Gastrocnemius medialis (tissue), 4 donors: ENCODE measurements around the gene CAMLG. TPM values are rescaled to one million over a fixed set of nuclear protein-coding genes. Genes with fewer than 3 reads are reported as not detected.

ENCODE experiments used
- ATAC-seq, 2 donors: fragments of 150-250 bp; one replicate each; pipeline ENCODE4 v1.9.1; 2016
- DNase-seq, 2 donors: peaks; one replicate each; pipeline ENCODE4 v3.0.0-alpha.2; 2019
- H3K27ac ChIP-seq, 4 donors: fragments of 200-600 bp; sonication (generic); 1 replicate in 1 of 4; 2 replicates in 3 of 4; pipeline ENCODE4 v1.5.1; 2016 to 2018; ENCODE audit warnings: mild to moderate bottlenecking in 2 of 4, moderate library complexity in 1 of 4
- H3K27me3 ChIP-seq, 3 donors: fragments of 200-600 bp; sonication (generic) in 2 of 3; 1 replicate in 1 of 3; 2 replicates in 2 of 3; pipeline versions ENCODE4 v1.5.1 to v1.6.0; 2016 to 2019; ENCODE audit warnings: mild to moderate bottlenecking in 1 of 3, moderate library complexity in 1 of 3
- H3K36me3 ChIP-seq, 2 donors: fragments of 200-600 bp; sonication (generic) in 1 of 2; one replicate each; pipeline ENCODE4 v1.5.1; 2017 to 2018
- H3K4me1 ChIP-seq, 2 donors: fragments of 200-600 bp; sonication (generic) in 1 of 2; one replicate each; pipeline ENCODE4 v1.5.1; 2016 to 2017; ENCODE audit warnings: mild to moderate bottlenecking in 2 of 2
- H3K4me3 ChIP-seq, 4 donors: fragments of 200-600 bp; sonication (generic) in 3 of 4; 1 replicate in 1 of 4; 2 replicates in 3 of 4; pipeline ENCODE4 v1.5.1; 2016 to 2019; ENCODE audit warnings: mild to moderate bottlenecking in 2 of 4
- H3K9me3 ChIP-seq, 3 donors: fragments of 200-600 bp; sonication (generic) in 2 of 3; 1 replicate in 1 of 3; 2 replicates in 2 of 3; pipeline ENCODE4 v1.5.1; 2016 to 2019
- CTCF ChIP-seq, 5 experiments: fragments of 450-650 bp in 3 of 5; fragments of 200-600 bp in 2 of 5; sonication (generic) in 2 of 5; IDR thresholded peaks in 4 of 5; conservative IDR thresholded peaks in 1 of 5; 1 replicate in 4 of 5; 2 replicates in 1 of 5; pipeline ENCODE4 v1.5.1; 2016 to 2019; ENCODE audit warnings: antibody characterized with exemption in 5 of 5, mild to moderate bottlenecking in 3 of 5, moderate library complexity in 3 of 5
- POLR2A ChIP-seq, 2 donors: fragments of 450-650 bp; IDR thresholded peaks; one replicate each; pipeline ENCODE4 v1.6.1; 2017; ENCODE audit warnings: antibody characterized with exemption in 2 of 2, mild to moderate bottlenecking in 2 of 2, moderate library complexity in 2 of 2
- in situ Hi-C, 4 donors: fragments of 200-750 bp; cut with MboI; loops; one replicate each; pipeline versions ENCODE4 v1.15.0 to v1.8.0; 2017; ENCODE audit warnings: low sequenced_read_pairs in 4 of 4
- intact Hi-C: fragments of 100-400 bp; cut with DNase I; formaldehyde crosslinking; loops from one replicate; pipeline ENCODE4 v1.15.1; 2023; ENCODE audit warnings: low total_unique reads
- total RNA-seq, 4 donors: library from RNA; depleted of rRNA; stranded (reverse); fragments of >200 nt; gene quantifications; one replicate each; pipeline versions ENCODE4 v1.1.0 to v1.2.3, GENCODE V29; 2016

Gene CAMLG
- total RNA-seq, 4 donors from 2014 or later = 30.8 to 51.6 (median 39.2) TPM

DNA sequence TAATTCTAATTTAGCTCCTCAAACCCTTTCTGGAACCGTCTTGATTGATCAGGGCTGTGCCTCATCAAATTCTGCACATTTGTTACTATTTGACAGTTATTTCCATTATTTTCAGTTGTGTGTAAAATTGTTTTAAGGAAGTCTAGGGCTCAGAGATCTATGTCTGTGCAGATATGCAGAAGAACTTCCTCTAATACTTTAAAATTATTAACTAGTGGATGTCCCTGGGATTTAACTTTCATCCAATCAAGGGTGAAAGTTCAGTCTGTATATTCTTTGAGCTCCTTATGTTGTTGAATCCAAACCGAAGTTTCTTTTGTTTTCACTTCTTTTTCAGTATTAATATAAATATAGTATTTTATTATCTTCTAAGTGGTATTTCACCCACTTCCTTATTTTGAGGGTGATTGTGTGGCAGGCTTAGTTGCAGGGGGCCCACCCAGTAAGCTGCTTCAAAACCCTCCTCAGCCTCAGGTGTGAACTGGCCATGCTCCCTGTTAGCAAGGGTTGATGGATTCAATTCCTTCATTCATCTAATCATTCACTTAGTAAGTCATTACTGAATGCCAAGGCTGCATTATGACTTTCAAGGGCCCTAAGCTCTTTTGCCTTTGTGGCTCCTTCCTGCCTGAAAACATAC is 2.1 kb upstream of the CAMLG start:
- no peak overlapping the region for H3K4me3 ChIP-seq
- H3K9me3 ChIP-seq = no peaks in the 10 kb centered on the region
- H3K27ac ChIP-seq = peak overlapping the region in 2 of 4 donors; percentile 87 to 98
- DNase-seq (no peak), ATAC-seq (no peak)
- H3K36me3 ChIP-seq = peaks cover 0 to 11% of the 10 kb centered on the region in 2 donors
- TF ChIP-seq CTCF (IDR thresholded peaks at IDR 0.05 in 4 of 5, conservative IDR thresholded peaks at IDR 0.05 in 1 of 5) (no peak), POLR2A (IDR thresholded peaks at IDR 0.05) (no peak)
- intact Hi-C loops = loop anchor here (5.0 kb wide), 1 partner anchor 209 kb away; the partner anchor contains the start of gene JADE2
- H3K27me3 ChIP-seq = no peaks in the 10 kb centered on the region
- in situ Hi-C loops = no loop called here
- peaks cover 8 to 14% of the 10 kb centered on the region in 2 donors for H3K4me1 ChIP-seq

DNA sequence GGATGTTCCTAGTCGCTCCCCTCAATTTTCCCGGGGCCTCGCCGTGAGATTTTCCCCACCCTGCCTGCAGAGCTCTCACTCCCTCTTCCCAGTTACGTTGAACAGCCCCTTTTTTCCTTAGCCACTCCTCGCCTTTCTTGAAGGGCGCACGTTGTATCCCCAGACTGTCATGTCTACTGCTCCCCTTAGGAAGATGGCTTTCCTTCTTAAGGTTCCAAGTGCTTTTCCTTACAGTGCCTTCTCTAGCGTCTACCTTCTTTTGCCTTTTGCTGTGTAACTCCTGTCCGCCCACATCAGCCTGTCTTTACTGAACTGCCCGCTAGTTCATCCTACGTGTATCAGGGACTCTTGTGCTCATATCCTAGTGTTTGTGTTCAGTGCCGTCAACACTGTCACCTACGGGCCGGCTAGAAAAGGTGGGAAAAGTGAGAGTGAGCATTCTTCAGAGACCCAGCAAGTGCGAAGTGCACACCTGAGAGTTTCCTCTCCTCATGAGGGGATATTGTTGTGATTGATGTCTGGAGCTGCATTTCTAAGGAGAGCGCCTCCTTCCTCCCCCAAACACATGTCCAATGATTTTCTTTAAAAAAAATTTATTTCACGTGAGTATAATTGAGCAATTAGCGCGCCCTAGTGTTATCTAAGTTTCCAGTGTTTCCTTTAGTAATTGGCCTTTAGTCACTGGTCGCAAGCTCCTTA is 764 bp downstream of the CAMLG start:
- peaks cover 8 to 14% of the 10 kb centered on the region in 2 donors for H3K4me1 ChIP-seq
- DNase-seq (no peak), ATAC-seq (peak; percentile 20 to 37)
- no peaks in the 10 kb centered on the region for H3K27me3 ChIP-seq
- H3K36me3 ChIP-seq = peaks cover 0 to 16% of the 10 kb centered on the region in 2 donors
- intact Hi-C loops (loop anchor here (1.0 to 5.0 kb wide), 2 partner anchors 19 to 212 kb away; partner anchors contain the start of genes DDX46 and JADE2), in situ Hi-C loops (no loop called here)
- TF ChIP-seq POLR2A (IDR thresholded peaks at IDR 0.05) = no peak
- no peak for TF ChIP-seq CTCF (IDR thresholded peaks at IDR 0.05 in 4 of 5, conservative IDR thresholded peaks at IDR 0.05 in 1 of 5)
- H3K4me3 ChIP-seq = peak overlapping the region; percentile 94 to 100 (median 97)
- H3K9me3 ChIP-seq = no peaks in the 10 kb centered on the region
- H3K27ac ChIP-seq = peak overlapping the region; percentile 87 to 99 (median 96)

DNA sequence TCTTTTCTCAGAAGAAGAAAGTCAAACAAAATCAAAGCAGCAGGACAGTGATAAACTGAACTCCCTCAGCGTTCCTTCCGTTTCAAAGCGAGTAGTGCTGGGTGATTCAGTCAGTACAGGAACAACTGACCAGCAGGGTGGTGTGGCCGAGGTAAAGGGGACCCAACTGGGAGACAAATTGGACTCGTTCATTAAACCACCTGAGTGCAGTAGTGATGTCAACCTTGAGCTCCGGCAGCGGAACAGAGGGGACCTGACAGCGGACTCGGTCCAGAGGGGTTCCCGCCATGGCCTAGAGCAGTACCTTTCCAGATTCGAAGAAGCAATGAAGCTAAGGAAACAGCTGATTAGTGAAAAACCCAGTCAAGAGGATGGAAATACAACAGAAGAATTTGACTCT is 2.7 kb downstream of the CAMLG start:
- no peak for DNase-seq
- H3K4me1 ChIP-seq = peaks cover 8 to 14% of the 10 kb centered on the region in 2 donors
- peaks cover 0 to 16% of the 10 kb centered on the region in 2 donors for H3K36me3 ChIP-seq
- TF ChIP-seq POLR2A (IDR thresholded peaks at IDR 0.05) (no peak), CTCF (IDR thresholded peaks at IDR 0.05 in 4 of 5, conservative IDR thresholded peaks at IDR 0.05 in 1 of 5) (no peak)
- no peak overlapping the region for H3K4me3 ChIP-seq
- intact Hi-C loops (loop anchor here (10.0 kb wide), 1 partner anchor 366 kb away; the partner anchor contains the start of gene UBE2B), in situ Hi-C loops (no loop called here)
- ATAC-seq = no peak
- H3K9me3 ChIP-seq = no peaks in the 10 kb centered on the region
- no peak overlapping the region for H3K27ac ChIP-seq
- no peaks in the 10 kb centered on the region for H3K27me3 ChIP-seq

DNA sequence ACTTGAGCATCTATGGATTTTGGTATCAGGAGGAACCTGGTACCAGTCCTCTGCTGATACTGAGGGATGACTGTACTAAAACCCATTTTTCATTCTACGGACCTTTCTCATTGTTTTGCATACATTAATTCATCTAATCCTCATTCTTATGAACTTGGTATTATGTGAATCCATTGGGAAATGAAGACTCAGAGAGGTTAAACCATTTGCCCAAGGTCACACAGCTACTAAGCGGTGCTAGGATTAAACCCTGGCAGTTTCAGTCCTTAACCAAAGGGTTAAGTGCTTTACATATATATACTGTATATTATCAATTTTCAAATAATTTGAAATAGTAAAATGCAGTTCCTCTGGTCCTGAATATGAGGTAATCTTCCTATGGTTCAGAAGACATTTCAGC is 3.8 kb downstream of the CAMLG start:
- Histone ChIP-seq H3K9me3 (no peaks in the 10 kb centered on the region), H3K4me3 (no peak overlapping the region), H3K27ac (no peak overlapping the region), H3K27me3 (no peaks in the 10 kb centered on the region), H3K36me3 (peaks cover 0 to 16% of the 10 kb centered on the region in 2 donors), H3K4me1 (peaks cover 8 to 14% of the 10 kb centered on the region in 2 donors)
- in situ Hi-C loops (no loop called here), intact Hi-C loops (loop anchor here (10.0 kb wide), 1 partner anchor 367 kb away; the partner anchor contains the start of gene UBE2B)
- no peak for DNase-seq
- no peak for TF ChIP-seq POLR2A (IDR thresholded peaks at IDR 0.05)
- TF ChIP-seq CTCF (IDR thresholded peaks at IDR 0.05 in 4 of 5, conservative IDR thresholded peaks at IDR 0.05 in 1 of 5) = no peak
- no peak for ATAC-seq
